SJSA1 (cell line): ENCODE measurements around the gene COX5B. TPM values are rescaled to one million over a fixed set of nuclear protein-coding genes. Genes with fewer than 3 reads are reported as not detected.
"Not testable (repeated sequence)": the region's sequence is repeated elsewhere in the genome, so short reads cannot be mapped to it uniquely, and the experiment has no call there.

Source experiments
- DNase-seq, 2 experiments: peaks; one replicate each; pipeline ENCODE4 v3.0.0-alpha.2; 2015 to 2020; ENCODE audit warnings: low spot score in 2 of 2, low read depth in 1 of 2
- H3K27ac ChIP-seq: fragments of 250-450 bp; sonication (Bioruptor Pico); 2 replicates; pipeline ENCODE4 v1.5.1; 2020; ENCODE audit warnings: mild to moderate bottlenecking, moderate library complexity
- H3K27me3 ChIP-seq: fragments of 250-450 bp; sonication (Bioruptor Pico); replicated peaks from 2 replicates; pipeline ENCODE4 v1.5.1; 2020; ENCODE audit warnings: mild to moderate bottlenecking, moderate library complexity
- H3K36me3 ChIP-seq: fragments of 250-450 bp; sonication (Bioruptor Pico); 2 replicates; pipeline ENCODE4 v1.5.1; 2020; ENCODE audit warnings: mild to moderate bottlenecking
- H3K4me1 ChIP-seq: fragments of 250-450 bp; sonication (Bioruptor Pico); replicated peaks from 2 replicates; pipeline ENCODE4 v1.6.1; 2021; ENCODE audit warnings: mild to moderate bottlenecking
- H3K4me3 ChIP-seq: fragments of 250-450 bp; sonication (Bioruptor Pico); 2 replicates; pipeline ENCODE4 v1.5.1; 2020; ENCODE audit warnings: mild to moderate bottlenecking
- H3K9me3 ChIP-seq: fragments of 250-450 bp; sonication (Bioruptor Pico); replicated peaks from 2 replicates; pipeline ENCODE4 v1.5.1; 2020; ENCODE audit warnings: mild to moderate bottlenecking
- total RNA-seq: library from RNA; depleted of rRNA; stranded (reverse); fragments of >200 nt; shearing (Covaris generic); gene quantifications from 2 replicates; pipeline ENCODE4 v1.2.3, GENCODE V29; 2014

Gene COX5B
- total RNA-seq, 1 experiment from 2014 or later = 275 TPM

- H3K27me3 ChIP-seq, H3K36me3 ChIP-seq, H3K4me1 ChIP-seq, DNase-seq, H3K27ac ChIP-seq, H3K4me3 ChIP-seq, H3K9me3 ChIP-seq: not testable (repeated sequence)
Measured at GRCh38 chr2:97626049-97626430, 19.8 kb upstream of the COX5B start.

- H3K4me3 ChIP-seq = no peak overlapping the region
Measured at GRCh38 chr2:97644023-97644717, 1.7 kb upstream of the COX5B start.

GRCh38 chr2:97645112-97645694 is 659 bp upstream of the COX5B start:
- DNase-seq = no peak
- Histone ChIP-seq H3K27me3 (no peaks in the 10 kb centered on the region), H3K36me3 (peaks cover 31% of the 10 kb centered on the region), H3K27ac (no peak overlapping the region), H3K4me1 (peaks cover 12% of the 10 kb centered on the region), H3K9me3 (no peaks in the 10 kb centered on the region), H3K4me3 (peak overlapping the region; percentile 77)

More at GRCh38 chr2:97644023-97644717, 1.7 kb upstream of the COX5B start:
- H3K36me3 ChIP-seq = peaks cover 27% of the 10 kb centered on the region
- no peak overlapping the region for H3K27ac ChIP-seq
- H3K4me1 ChIP-seq = peaks cover 12% of the 10 kb centered on the region
- H3K9me3 ChIP-seq = no peaks in the 10 kb centered on the region
- DNase-seq = no peak
- no peaks in the 10 kb centered on the region for H3K27me3 ChIP-seq

GRCh38 chr2:97646977-97647376 is 1.1 kb downstream of the COX5B start:
- Histone ChIP-seq H3K4me1 (peaks cover 12% of the 10 kb centered on the region), H3K9me3 (no peaks in the 10 kb centered on the region), H3K27me3 (no peaks in the 10 kb centered on the region), H3K27ac (no peak overlapping the region), H3K4me3 (peak overlapping the region; percentile 77), H3K36me3 (peaks cover 31% of the 10 kb centered on the region)
- DNase-seq = no peak

- Histone ChIP-seq H3K27ac (no peak overlapping the region), H3K4me1 (peaks cover 18% of the 10 kb centered on the region), H3K36me3 (peaks cover 36% of the 10 kb centered on the region), H3K9me3 (no peaks in the 10 kb centered on the region), H3K27me3 (no peaks in the 10 kb centered on the region), H3K4me3 (no peak overlapping the region)
- DNase-seq = no peak
Measured at GRCh38 chr2:97651114-97651513, 5.3 kb downstream of the COX5B start.

- peaks cover 40% of the 10 kb centered on the region for H3K36me3 ChIP-seq
- H3K9me3 ChIP-seq = no peaks in the 10 kb centered on the region
- no peak overlapping the region for H3K4me3 ChIP-seq
- no peaks in the 10 kb centered on the region for H3K27me3 ChIP-seq
- H3K4me1 ChIP-seq = peaks cover 12% of the 10 kb centered on the region
- H3K27ac ChIP-seq = no peak overlapping the region
- peak in 1 of 2 experiments; percentile 13 for DNase-seq
Measured at GRCh38 chr2:97653473-97653872, 7.6 kb downstream of the COX5B start.

- Histone ChIP-seq H3K27me3 (no peaks in the 10 kb centered on the region), H3K36me3 (peaks cover 40% of the 10 kb centered on the region), H3K4me3 (no peak overlapping the region), H3K9me3 (no peaks in the 10 kb centered on the region), H3K4me1 (peaks cover 12% of the 10 kb centered on the region), H3K27ac (no peak overlapping the region)
- DNase-seq = no peak
Measured at GRCh38 chr2:97653874-97654273, 8.0 kb downstream of the COX5B start.

- DNase-seq = no peak
- H3K27me3 ChIP-seq = no peaks in the 10 kb centered on the region
- no peak overlapping the region for H3K4me3 ChIP-seq
- H3K36me3 ChIP-seq = peaks cover 42% of the 10 kb centered on the region
- H3K9me3 ChIP-seq = no peaks in the 10 kb centered on the region
- H3K4me1 ChIP-seq = peaks cover 12% of the 10 kb centered on the region
- no peak overlapping the region for H3K27ac ChIP-seq
Measured at GRCh38 chr2:97654309-97654708, 8.4 kb downstream of the COX5B start.

GRCh38 chr2:97654791-97655190 is 8.9 kb downstream of the COX5B start:
- H3K4me1 ChIP-seq = peaks cover 12% of the 10 kb centered on the region
- no peak for DNase-seq
- H3K4me3 ChIP-seq = no peak overlapping the region
- H3K36me3 ChIP-seq = peaks cover 42% of the 10 kb centered on the region
- H3K27me3 ChIP-seq = no peaks in the 10 kb centered on the region
- no peaks in the 10 kb centered on the region for H3K9me3 ChIP-seq
- H3K27ac ChIP-seq = no peak overlapping the region

GRCh38 chr2:97656129-97656755 is 10.4 kb downstream of the COX5B start:
- Histone ChIP-seq H3K4me1 (peaks cover 12% of the 10 kb centered on the region), H3K4me3 (no peak overlapping the region), H3K27ac (no peak overlapping the region), H3K27me3 (no peaks in the 10 kb centered on the region), H3K36me3 (peaks cover 48% of the 10 kb centered on the region), H3K9me3 (no peaks in the 10 kb centered on the region)
- DNase-seq = peak in 1 of 2 experiments; percentile 18

GRCh38 chr2:97656905-97657587 is 11.2 kb downstream of the COX5B start:
- no peak overlapping the region for H3K4me3 ChIP-seq
- peaks cover 55% of the 10 kb centered on the region for H3K36me3 ChIP-seq
- H3K27ac ChIP-seq = no peak overlapping the region
- H3K4me1 ChIP-seq = peaks cover 18% of the 10 kb centered on the region
- no peaks in the 10 kb centered on the region for H3K9me3 ChIP-seq
- peak in 1 of 2 experiments; percentile 31 for DNase-seq
- no peaks in the 10 kb centered on the region for H3K27me3 ChIP-seq

- Histone ChIP-seq H3K27me3 (no peaks in the 10 kb centered on the region), H3K27ac (no peak overlapping the region), H3K4me3 (no peak overlapping the region), H3K4me1 (peaks cover 24% of the 10 kb centered on the region), H3K9me3 (no peaks in the 10 kb centered on the region), H3K36me3 (peaks cover 55% of the 10 kb centered on the region)
- peak in 1 of 2 experiments; percentile 37 for DNase-seq
Measured at GRCh38 chr2:97657986-97658690, 12.3 kb downstream of the COX5B start.

- Histone ChIP-seq H3K9me3 (no peaks in the 10 kb centered on the region), H3K36me3 (peaks cover 59% of the 10 kb centered on the region), H3K27me3 (no peaks in the 10 kb centered on the region), H3K27ac (no peak overlapping the region), H3K4me1 (peaks cover 20% of the 10 kb centered on the region), H3K4me3 (no peak overlapping the region)
- DNase-seq = no peak
Measured at GRCh38 chr2:97658691-97659157, 12.9 kb downstream of the COX5B start.
